Esophagus squamous epithelium (tissue), 5 donors: ENCODE data around the gene DENND1B. TPM values are rescaled to one million over a fixed set of nuclear protein-coding genes. Genes with fewer than 3 reads are reported as not detected.

ENCODE experiments used
- DNase-seq: peaks from one replicate; lab custom pipeline; 2025; lab: John Stamatoyannopoulos, UW
- H3K27ac ChIP-seq, 4 donors: fragments of 200-600 bp; sonication (generic); one replicate each; pipeline ENCODE4 v1.5.1; 2016 to 2019; ENCODE audit warnings: mild to moderate bottlenecking in 1 of 4
- H3K27me3 ChIP-seq, 4 donors: fragments of 200-600 bp; sonication (generic); 1 replicate in 3 of 4; 2 replicates in 1 of 4; pipeline versions ENCODE4 v1.5.1 to v1.6.0; 2017 to 2021; ENCODE audit warnings: antibody characterized with exemption in 1 of 4
- H3K36me3 ChIP-seq, 3 donors: fragments of 200-600 bp; sonication (generic); one replicate each; pipeline ENCODE4 v1.5.1; 2016 to 2019
- H3K4me1 ChIP-seq, 3 donors: fragments of 200-600 bp; sonication (generic); one replicate each; pipeline ENCODE4 v1.5.1; 2017 to 2019
- H3K4me3 ChIP-seq, 4 donors: fragments of 200-600 bp; sonication (generic); 1 replicate in 3 of 4; 2 replicates in 1 of 4; pipeline ENCODE4 v1.5.1; 2016 to 2019; ENCODE audit warnings: mild to moderate bottlenecking in 2 of 4, moderate library complexity in 1 of 4
- H3K9me3 ChIP-seq, 3 donors: fragments of 200-600 bp; sonication (generic); one replicate each; pipeline ENCODE4 v1.5.1; 2016 to 2019
- CTCF ChIP-seq, 6 experiments: fragments of 450-650 bp in 4 of 6; fragments of 200-600 bp in 2 of 6; sonication (generic) in 2 of 6; IDR thresholded peaks; one replicate each; pipeline ENCODE4 v1.5.1; 2016 to 2019; ENCODE audit warnings: antibody characterized with exemption in 6 of 6, mild to moderate bottlenecking in 4 of 6, moderate library complexity in 4 of 6
- POLR2A ChIP-seq, 4 donors: fragments of 450-650 bp; IDR thresholded peaks; one replicate each; pipeline ENCODE4 v1.6.1; 2017; ENCODE audit warnings: antibody characterized with exemption in 4 of 4, mild to moderate bottlenecking in 4 of 4, moderate library complexity in 3 of 4
- WGBS, 2 donors: methylation state at CpG; one replicate each; pipeline ENCODE4 v1.1.5; 2018; 5-methylcytosine and 5-hydroxymethylcytosine counted together
- intact Hi-C: fragments of 100-400 bp; cut with DNase I; formaldehyde crosslinking; loops from one replicate; pipeline ENCODE4 v1.15.0; 2022
- total RNA-seq, 4 donors: library from RNA; depleted of rRNA; stranded (reverse); fragments of >200 nt; gene quantifications; one replicate each; pipeline ENCODE4 v1.1.0, GENCODE V29; 2016
- donor health status: DM: yes; HTN: yes; CAD: no.

The DENND1B gene
- total RNA-seq, 4 donors from 2014 or later: 13.6 to 25.5 (median 18.2) TPM

GRCh38 chr1:197771386-197771785 is 3.9 kb downstream of the DENND1B start:
- Histone ChIP-seq H3K27me3 (no peaks in the 10 kb centered on the region), H3K27ac (no peak overlapping the region), H3K9me3 (no peaks in the 10 kb centered on the region), H3K4me1 (peaks cover 18 to 62% (median 18%) of the 10 kb centered on the region in 3 donors), H3K4me3 (no peak overlapping the region), H3K36me3 (peaks cover 0 to 5% (median 0%) of the 10 kb centered on the region in 3 donors)
- TF ChIP-seq CTCF (IDR thresholded peaks at IDR 0.05) (no peak), POLR2A (IDR thresholded peaks at IDR 0.05) (no peak)
- whole genome bisulfite sequencing, 2 donors: 90 to 97% methylated on average over 2 of the region's 2 CpGs
- intact Hi-C loops: no loop called here
- DNase-seq: no peak

GRCh38 chr1:197770243-197770642 is 5.0 kb downstream of the DENND1B start:
- H3K27ac ChIP-seq: no peak overlapping the region
- intact Hi-C loops: no loop called here
- H3K27me3 ChIP-seq: no peaks in the 10 kb centered on the region
- peaks cover 9 to 50% (median 10%) of the 10 kb centered on the region in 3 donors for H3K4me1 ChIP-seq
- H3K9me3 ChIP-seq: no peaks in the 10 kb centered on the region
- no peak for TF ChIP-seq CTCF (IDR thresholded peaks at IDR 0.05)
- TF ChIP-seq POLR2A (IDR thresholded peaks at IDR 0.05): no peak
- peaks cover 0 to 5% (median 0%) of the 10 kb centered on the region in 3 donors for H3K36me3 ChIP-seq
- no peak overlapping the region for H3K4me3 ChIP-seq
- DNase-seq: no peak

DNA sequence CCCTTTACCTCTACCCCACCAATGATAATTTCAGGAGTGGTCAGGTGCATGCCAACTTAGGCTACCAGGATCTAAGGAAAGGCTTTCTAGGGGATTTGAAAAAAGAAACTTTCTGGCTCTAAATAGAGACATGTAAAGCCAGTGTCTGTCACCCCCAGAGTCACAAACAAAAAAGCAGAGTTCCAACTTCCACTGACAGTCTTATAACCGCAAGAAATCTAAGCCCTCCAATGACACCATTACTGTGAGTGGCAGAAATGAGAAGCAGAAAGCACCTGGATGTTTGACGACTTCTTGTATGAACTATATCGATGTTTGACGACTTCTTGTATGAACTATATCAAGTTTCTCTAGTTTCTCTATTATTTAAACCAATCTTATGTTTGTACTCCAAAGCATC is 6.0 kb downstream of the DENND1B start:
- TF ChIP-seq CTCF (IDR thresholded peaks at IDR 0.05) (no peak), POLR2A (IDR thresholded peaks at IDR 0.05) (no peak)
- Histone ChIP-seq H3K4me1 (peaks cover 9 to 48% (median 10%) of the 10 kb centered on the region in 3 donors), H3K36me3 (peaks cover 0 to 5% (median 0%) of the 10 kb centered on the region in 3 donors), H3K4me3 (no peak overlapping the region), H3K9me3 (no peaks in the 10 kb centered on the region), H3K27ac (no peak overlapping the region), H3K27me3 (no peaks in the 10 kb centered on the region)
- DNase-seq: no peak
- intact Hi-C loops: no loop called here
- WGBS, 2 donors: 90 to 95% methylated on average over 4 of the region's 4 CpGs

DNA sequence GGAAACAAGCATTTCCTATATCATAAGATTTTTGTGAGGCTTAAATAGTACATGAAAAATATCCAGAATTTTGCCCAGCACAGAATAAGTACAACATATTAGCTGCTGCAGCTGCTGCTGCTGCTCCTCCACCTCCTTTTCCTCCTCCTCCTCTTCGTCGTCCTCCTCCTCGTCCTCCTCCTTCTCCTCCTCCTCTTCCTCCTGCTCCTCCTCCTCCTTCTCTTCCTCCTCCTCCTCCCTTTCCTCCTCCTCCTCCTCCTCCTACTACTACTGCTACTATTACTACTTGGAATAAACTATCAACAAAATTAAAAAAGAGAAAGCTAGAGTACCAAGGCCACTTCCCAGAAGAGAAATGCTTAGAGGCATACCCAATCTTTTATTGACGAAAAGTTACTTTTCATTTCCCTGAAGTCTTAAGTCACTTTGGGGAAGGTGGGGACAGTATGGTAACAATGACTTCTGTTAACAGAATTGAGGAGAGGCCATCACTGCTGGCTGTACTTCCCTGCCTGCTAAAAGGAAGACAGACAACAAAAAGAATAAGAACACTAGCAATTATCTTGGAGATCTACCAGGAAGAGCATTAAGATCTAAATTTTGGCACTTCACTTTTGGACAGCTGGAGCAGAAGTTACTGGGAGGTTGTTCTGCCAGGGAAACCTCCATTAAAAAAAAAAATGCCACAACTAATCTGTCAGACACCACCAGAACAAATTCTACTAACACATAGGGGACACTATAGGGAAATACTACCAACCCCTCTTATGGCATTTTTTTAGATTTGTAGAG is 7.1 kb downstream of the DENND1B start:
- no peak for TF ChIP-seq CTCF (IDR thresholded peaks at IDR 0.05)
- no peak for TF ChIP-seq POLR2A (IDR thresholded peaks at IDR 0.05)
- Histone ChIP-seq H3K27ac (no peak overlapping the region), H3K27me3 (no peaks in the 10 kb centered on the region), H3K36me3 (peaks cover 0 to 5% (median 0%) of the 10 kb centered on the region in 3 donors), H3K4me3 (no peak overlapping the region), H3K9me3 (no peaks in the 10 kb centered on the region), H3K4me1 (peaks cover under 1 to 37% (median 10%) of the 10 kb centered on the region in 3 donors)
- intact Hi-C loops: no loop called here
- 50 to 64% methylated on average over 4 of the region's 4 CpGs for WGBS, 2 donors
- DNase-seq: no peak

DNA sequence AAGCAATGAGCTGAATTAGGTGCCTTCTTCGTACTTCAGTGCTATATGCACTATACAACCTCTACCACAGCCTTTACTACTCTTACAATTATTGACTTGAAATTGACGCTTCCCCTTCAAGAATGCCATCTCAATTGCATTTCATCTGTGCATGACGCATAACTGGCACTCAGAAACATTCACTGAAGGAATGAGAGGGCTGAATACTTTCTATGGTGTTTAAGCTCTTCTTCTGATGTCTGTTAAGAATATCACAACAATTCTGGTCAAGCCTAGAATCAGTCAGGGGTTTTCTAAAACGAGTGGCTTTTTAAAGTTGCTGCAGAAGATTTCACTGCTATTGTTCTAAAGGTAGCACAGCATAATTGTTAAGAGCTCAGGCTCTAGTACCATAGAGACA is 11.5 kb downstream of the DENND1B start:
- Histone ChIP-seq H3K36me3 (peaks cover 0 to 5% (median 0%) of the 10 kb centered on the region in 3 donors), H3K27me3 (no peaks in the 10 kb centered on the region), H3K4me1 (peaks cover 0 to 18% (median 4%) of the 10 kb centered on the region in 3 donors), H3K27ac (no peak overlapping the region), H3K4me3 (no peak overlapping the region), H3K9me3 (no peaks in the 10 kb centered on the region)
- DNase-seq: no peak
- TF ChIP-seq CTCF (IDR thresholded peaks at IDR 0.05): no peak
- intact Hi-C loops: no loop called here
- WGBS, 2 donors: 55 to 77% methylated on average over 4 of the region's 4 CpGs
